ENCODE measurements around the gene ST8SIA3. TPM values are rescaled to one million over a fixed set of nuclear protein-coding genes. Genes with fewer than 3 reads are reported as not detected.
"Not testable (repeated sequence)": the region's sequence is repeated elsewhere in the genome, so short reads cannot be mapped to it uniquely, and the experiment has no call there.

The ST8SIA3 gene
- total RNA-seq, 2 experiments from 2014 or later, result not detected

DNA sequence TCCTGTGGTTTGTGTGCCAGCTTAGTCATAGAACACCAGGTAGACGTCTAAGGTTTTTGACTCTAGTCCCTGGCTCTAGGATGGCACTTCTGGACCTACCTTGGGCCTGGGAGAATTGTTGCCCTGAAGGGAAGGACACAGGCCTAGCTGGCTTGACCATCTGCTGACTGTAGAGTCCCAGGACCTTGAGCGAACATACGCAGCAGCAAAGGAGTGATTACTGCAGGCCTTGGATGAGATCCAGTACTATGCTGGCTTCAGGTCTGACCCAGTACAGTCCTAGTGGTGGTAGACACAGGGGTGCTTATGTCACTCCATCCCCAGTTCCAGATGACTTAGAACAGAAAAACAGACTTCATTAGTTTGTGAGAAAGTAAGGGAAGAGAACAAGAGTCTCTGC is 37.7 kb downstream of the ST8SIA3 start:
- Mint-ChIP-seq H3K4me1 (no peaks in the 10 kb centered on the region), H3K9me3 (peaks cover 2% of the 10 kb centered on the region), H3K4me3 (no peak overlapping the region), H3K27me3 (no peaks in the 10 kb centered on the region), H3K27ac (no peak overlapping the region), H3K36me3 (ENCODE audit: low read depth) (no peaks in the 10 kb centered on the region)
- ChIA-PET CTCF (no interaction called here), POLR2A (no interaction called here)
- no peak for DNase-seq

DNA sequence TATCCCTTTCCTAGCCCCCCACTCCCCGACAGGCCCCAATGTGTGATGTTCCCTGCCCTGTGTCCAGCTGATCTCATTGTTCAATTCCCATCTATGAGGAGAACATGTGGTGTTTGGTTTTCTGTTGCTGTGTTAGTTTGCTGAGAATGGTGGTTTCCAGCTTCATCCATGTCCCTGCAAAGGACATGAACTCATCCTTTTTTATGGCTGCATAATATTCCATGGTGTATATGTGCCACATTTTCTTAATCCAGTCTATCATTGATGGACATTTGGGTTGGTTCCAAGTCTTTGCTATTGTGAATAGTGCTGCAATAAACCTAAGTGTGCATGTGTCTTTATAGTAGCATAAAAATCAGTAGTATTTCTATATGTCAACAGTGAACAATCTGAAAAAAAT is 42.4 kb downstream of the ST8SIA3 start:
- H3K4me1 Mint-ChIP-seq; H3K27ac Mint-ChIP-seq; DNase-seq; H3K9me3 Mint-ChIP-seq; POLR2A ChIA-PET; H3K4me3 Mint-ChIP-seq; H3K36me3 Mint-ChIP-seq (ENCODE audit: low read depth); H3K27me3 Mint-ChIP-seq; CTCF ChIA-PET: not testable (repeated sequence)

- H3K9me3 Mint-ChIP-seq; DNase-seq; H3K36me3 Mint-ChIP-seq (ENCODE audit: low read depth); H3K27ac Mint-ChIP-seq; H3K4me1 Mint-ChIP-seq; H3K27me3 Mint-ChIP-seq; POLR2A ChIA-PET; H3K4me3 Mint-ChIP-seq; CTCF ChIA-PET: not testable (repeated sequence)
These were observed 44.5 kb downstream of the ST8SIA3 start for GRCh38 chr18:57396831-57397230.

GRCh38 chr18:57397440-57398132 is 45.2 kb downstream of the ST8SIA3 start:
- Mint-ChIP-seq H3K36me3 (ENCODE audit: low read depth) (no peaks in the 10 kb centered on the region), H3K27ac (no peak overlapping the region), H3K4me3 (no peak overlapping the region), H3K4me1 (no peaks in the 10 kb centered on the region), H3K27me3 (peaks cover 2% of the 10 kb centered on the region), H3K9me3 (peaks cover 2% of the 10 kb centered on the region)
- POLR2A ChIA-PET, result interaction anchor here (0.6 kb wide), 1 partner anchor 73 kb away, joined by 3 read pairs; no protein-coding TSS in a partner anchor
- no peak for DNase-seq
- CTCF ChIA-PET, result no interaction called here

DNA sequence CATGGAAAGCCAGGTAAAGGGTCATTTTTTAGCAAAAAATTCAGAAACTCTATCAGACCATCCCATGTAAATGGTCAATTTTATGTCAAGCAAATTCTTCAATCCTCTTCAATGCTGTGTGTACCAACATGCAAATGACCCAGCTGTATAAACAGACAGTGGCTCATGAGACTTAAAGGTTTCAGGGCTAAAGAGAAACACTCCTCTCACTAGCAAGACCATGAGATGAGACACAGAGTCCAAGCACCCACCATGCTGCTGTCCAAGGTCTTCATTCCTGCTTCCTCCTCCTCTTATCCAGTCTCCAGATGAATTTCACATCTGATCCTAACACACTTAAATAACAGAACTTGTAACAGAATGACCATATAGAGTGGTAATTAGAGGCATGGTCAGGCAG is 52.0 kb downstream of the ST8SIA3 start:
- no peak for DNase-seq
- POLR2A ChIA-PET, result no interaction called here
- CTCF ChIA-PET, result no interaction called here
- Mint-ChIP-seq H3K4me1 (no peaks in the 10 kb centered on the region), H3K36me3 (ENCODE audit: low read depth) (no peaks in the 10 kb centered on the region), H3K4me3 (no peak overlapping the region), H3K9me3 (no peaks in the 10 kb centered on the region), H3K27ac (no peak overlapping the region), H3K27me3 (peaks cover 6% of the 10 kb centered on the region)

DNA sequence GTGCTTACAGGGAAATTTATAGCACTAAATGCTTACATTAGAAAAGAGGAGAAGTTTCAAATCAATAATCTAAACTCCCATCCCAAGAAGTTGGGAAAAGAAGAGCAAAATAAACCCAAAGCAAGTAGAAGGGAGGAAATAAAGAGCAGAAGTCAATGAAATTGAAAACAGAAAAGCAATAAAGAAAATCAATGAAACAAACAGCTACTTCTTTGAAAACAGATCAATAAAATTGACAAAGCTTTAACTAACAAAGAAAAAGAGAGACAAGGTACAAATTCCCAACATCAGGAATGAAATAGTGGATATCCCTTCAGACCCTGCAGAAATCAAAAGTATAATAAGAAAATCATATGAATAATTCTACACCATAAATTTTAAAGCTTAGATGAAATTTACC is 57.3 kb downstream of the ST8SIA3 start:
- Mint-ChIP-seq H3K27ac (no peak overlapping the region), H3K36me3 (ENCODE audit: low read depth) (no peaks in the 10 kb centered on the region), H3K27me3 (peaks cover 11% of the 10 kb centered on the region), H3K4me3 (no peak overlapping the region), H3K9me3 (no peaks in the 10 kb centered on the region), H3K4me1 (no peaks in the 10 kb centered on the region)
- ChIA-PET POLR2A (no interaction called here), CTCF (no interaction called here)
- no peak for DNase-seq

DNA sequence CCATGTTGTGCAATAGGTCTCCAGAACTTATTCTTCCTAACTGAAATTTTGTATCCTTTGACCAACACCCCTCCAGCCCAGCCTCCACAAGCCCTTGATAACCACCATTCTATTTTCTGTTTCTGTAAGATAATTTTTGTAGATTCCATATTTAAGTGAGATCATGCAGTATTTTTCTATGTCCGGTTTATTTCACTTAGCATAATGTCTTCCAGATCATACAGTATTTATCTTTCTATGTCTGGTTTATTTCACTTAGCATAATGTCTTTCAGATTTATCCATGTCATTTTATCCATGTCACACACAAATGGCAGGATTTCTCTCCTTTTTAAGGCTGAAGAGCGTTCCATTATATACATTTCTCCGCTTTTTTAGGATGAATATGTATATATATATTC is 58.4 kb downstream of the ST8SIA3 start:
- Mint-ChIP-seq H3K36me3 (ENCODE audit: low read depth) (no peaks in the 10 kb centered on the region), H3K27me3 (peaks cover 15% of the 10 kb centered on the region), H3K9me3 (no peaks in the 10 kb centered on the region), H3K27ac (no peak overlapping the region), H3K4me3 (no peak overlapping the region), H3K4me1 (no peaks in the 10 kb centered on the region)
- ChIA-PET POLR2A (no interaction called here), CTCF (no interaction called here)
- DNase-seq, result no peak

DNA sequence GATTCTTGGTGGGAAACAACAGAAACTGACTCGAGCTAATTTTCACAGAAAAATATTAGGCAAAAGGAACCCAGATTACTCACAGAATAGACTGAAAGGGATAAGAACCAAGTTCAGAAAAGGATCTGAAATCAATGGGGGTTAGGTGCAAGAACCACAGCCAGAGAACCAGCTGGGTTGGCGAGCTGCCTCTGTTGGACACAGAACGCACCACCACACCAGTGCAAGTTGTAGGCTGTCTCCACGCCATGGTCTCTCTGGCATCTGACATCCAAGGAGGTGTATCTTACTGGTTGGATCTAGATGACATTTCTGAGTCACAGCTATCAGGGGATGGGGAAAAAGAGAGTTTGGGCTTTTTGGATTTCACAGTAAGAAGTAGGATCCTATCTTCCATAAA is 64.2 kb downstream of the ST8SIA3 start:
- POLR2A ChIA-PET, result no interaction called here
- DNase-seq, result no peak

More for the DNA sequence above, 64.2 kb downstream of the ST8SIA3 start:
- H3K4me1 Mint-ChIP-seq, result no peaks in the 10 kb centered on the region
- CTCF ChIA-PET, result no interaction called here
- H3K4me3 Mint-ChIP-seq, result no peak overlapping the region
- no peaks in the 10 kb centered on the region for H3K36me3 Mint-ChIP-seq (ENCODE audit: low read depth)
- H3K27me3 Mint-ChIP-seq, result peaks cover 18% of the 10 kb centered on the region
- H3K9me3 Mint-ChIP-seq, result no peaks in the 10 kb centered on the region
- no peak overlapping the region for H3K27ac Mint-ChIP-seq

Other genes with a start within 250 kb of the ST8SIA3 start
- not detected for gene BOD1L2, start 205.5 kb upstream of the ST8SIA3 start, total RNA-seq
- gene ONECUT2, start 82.8 kb downstream of the ST8SIA3 start, total RNA-seq, result not detected
- 10 to 100 TPM; 18.7 to 23.1 TPM for gene FECH, start 234.1 kb downstream of the ST8SIA3 start, total RNA-seq